Measurements from ENCODE around the gene SLC49A3. TPM values are rescaled to one million over a fixed set of nuclear protein-coding genes. Genes with fewer than 3 reads are reported as not detected.
A peak's percentile ranks its signal among the peaks of the same experiment; 100 is the strongest.

SLC49A3 gene
- total and polyA plus RNA-seq, 2 of the 8 experiments (the other 6 are each of a cell fraction or from before 2014, with no cell fraction given), result 5.0 to 8.8 TPM

DNA sequence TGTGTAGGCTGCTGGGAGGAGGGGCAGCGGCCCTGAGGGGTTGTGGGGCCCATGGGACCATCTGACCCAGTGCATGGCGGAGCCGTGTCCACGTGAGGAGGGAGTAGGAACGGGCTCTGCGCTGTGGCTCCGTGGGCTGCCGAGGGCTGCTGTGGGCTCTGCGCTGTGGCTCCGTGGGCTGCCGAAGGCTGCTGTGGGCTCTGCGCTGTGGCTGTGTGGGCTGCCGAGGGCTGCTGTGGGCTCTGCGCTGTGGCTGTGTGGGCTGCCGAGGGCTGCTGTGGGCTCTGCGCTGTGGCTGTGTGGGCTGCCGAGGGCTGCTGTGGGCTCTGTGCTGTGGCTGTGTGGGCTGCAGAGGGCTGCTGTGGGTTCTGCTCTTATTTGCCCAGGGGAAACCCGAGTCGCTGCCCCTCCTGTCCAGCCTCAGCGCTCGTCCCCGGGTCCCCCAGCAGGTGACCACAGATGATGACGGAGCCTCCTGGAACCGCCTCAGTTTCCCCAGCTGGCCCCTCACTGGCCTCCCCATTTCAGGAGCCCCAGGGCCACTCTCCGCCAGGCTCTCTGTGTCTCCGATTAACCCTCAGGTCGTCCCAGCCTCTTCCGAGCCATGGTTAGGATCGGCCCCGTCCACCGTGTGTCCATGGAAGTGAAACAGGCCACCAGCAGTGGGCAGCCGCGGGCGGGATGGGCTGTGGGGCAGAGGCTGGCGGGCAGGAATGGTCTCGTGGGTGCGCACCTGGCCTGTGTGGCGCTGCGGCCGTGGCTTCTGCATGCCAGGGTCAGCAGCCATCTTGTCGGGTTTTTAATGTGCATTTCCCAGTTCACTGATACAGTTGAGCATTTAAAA is 36.7 kb upstream of the SLC49A3 start:
- 95% methylated on average over 41 of the region's 41 CpGs; no CpG with 5 or more reads in 1 of the 2 experiments for WGBS, 2 experiments (ENCODE audit: extremely low coverage in 1 of 2, insufficient coverage in 1 of 2, insufficient read length in 1 of 2, insufficient replicate concordance in 2 of 2, low coverage in 1 of 2, low lambda C conversion rate in 2 of 2, missing lambda C conversion rate in 1 of 2)
- POLR2A ChIA-PET (ENCODE audit: partially characterized antibody), result interaction anchor here (1.3 to 1.4 kb wide), 2 partner anchors 38 to 41 kb away, joined by 3 read pairs; no protein-coding TSS in a partner anchor
- H3K27ac ChIP-seq (ENCODE audit: low read depth, low read length), result no peak overlapping the region
- no peak overlapping the region for H2BK15ac ChIP-seq (ENCODE audit: low read length)
- H3K79me1 ChIP-seq (ENCODE audit: low read depth, low read length), result peaks cover 20% of the 10 kb centered on the region
- TF ChIP-seq POU5F1 (IDR thresholded peaks at IDR 0.05; ENCODE audit: low read depth, low read length), result no peak
- 0 out of 2 replicates have a peak, but pooled peaks have one; percentile 10 for TF ChIP-seq YY1 (IDR thresholded peaks at IDR 0.05; ENCODE audit: low read depth, low read length)
- no peaks in the 10 kb centered on the region for H3K9me3 ChIP-seq (ENCODE audit: insufficient read depth in 2 of 2, low read depth in 1 of 2, low read length in 1 of 2)
- H3K4ac ChIP-seq (replicated peaks; ENCODE audit: insufficient read length, low read depth, low read length), result no peak overlapping the region
- no peak overlapping the region for H2BK12ac ChIP-seq (ENCODE audit: low read depth, low read length)
- H2AK5ac ChIP-seq (ENCODE audit: low read depth, low read length), result no peak overlapping the region
- no peak overlapping the region for H3K9ac ChIP-seq (replicated peaks in 1 of 4; ENCODE audit: extremely low read depth in 1 of 4, low read depth in 3 of 4, low read length in 3 of 4)
- no peak overlapping the region for H4K91ac ChIP-seq (replicated peaks; ENCODE audit: insufficient read length, low read length)
- H3K36me3 ChIP-seq (ENCODE audit: control insufficient read depth in 2 of 4, insufficient read depth in 4 of 4, low read length in 3 of 4), result peaks cover 0 to 9% (median 2%) of the 10 kb centered on the region in 4 experiments; a peak in 4 of 8 replicates
- no peak overlapping the region for H4K5ac ChIP-seq (ENCODE audit: insufficient read length, low read depth, low read length)
- H3K4me2 ChIP-seq (ENCODE audit: insufficient read depth in 1 of 2, low read depth in 2 of 2, low read length in 2 of 2), result no peak overlapping the region
- H3K18ac ChIP-seq (ENCODE audit: extremely low read depth, low read length), result no peak overlapping the region
- CTCF ChIA-PET (ENCODE audit: partially characterized antibody), result interaction anchor here (0.6 to 2.6 kb wide), 5 partner anchors 11 to 94 kb away, joined by 3 to 12 read pairs (median 4); no protein-coding TSS in a partner anchor
- H2AFZ ChIP-seq (ENCODE audit: low read length), result no peak overlapping the region
- H3K23me2 ChIP-seq (ENCODE audit: low read depth, low read length), result no peaks in the 10 kb centered on the region
- FAIRE-seq (no peak), DNase-seq (ENCODE audit: low read depth in 1 of 2, low spot score in 2 of 2) (no peak)
- no peak overlapping the region for H2BK5ac ChIP-seq (ENCODE audit: low read depth, low read length)
- H3K14ac ChIP-seq (ENCODE audit: insufficient read length), result no peak overlapping the region
- peak overlapping the region; percentile 57 for H4K8ac ChIP-seq (ENCODE audit: extremely low read depth, insufficient read depth, low read length)
- no peak overlapping the region for H3K56ac ChIP-seq (replicated peaks; ENCODE audit: insufficient read length, low read depth, low read length)
- H3K4me1 ChIP-seq (replicated peaks in 1 of 4; ENCODE audit: control insufficient read depth in 3 of 4, insufficient read depth in 4 of 4, low read length in 3 of 4), result no peaks in the 10 kb centered on the region
- H3K27me3 ChIP-seq (replicated peaks in 1 of 4; ENCODE audit: control insufficient read depth in 3 of 4, extremely low read depth in 1 of 4, insufficient read depth in 3 of 4, low read length in 3 of 4), result no peaks in the 10 kb centered on the region
- H2BK120ac ChIP-seq (replicated peaks; ENCODE audit: low read depth, low read length), result no peak overlapping the region
- no peak overlapping the region for H3K4me3 ChIP-seq (ENCODE audit: extremely low read depth in 1 of 4, insufficient read depth in 2 of 4, low read depth in 3 of 4, low read length in 4 of 4)
- H3K79me2 ChIP-seq (ENCODE audit: control insufficient read depth in 1 of 2, insufficient read depth in 2 of 2, low read length in 2 of 2), result peaks cover 3 to 65% of the 10 kb centered on the region in 2 experiments; a peak in 3 of 4 replicates
- H2BK20ac ChIP-seq (ENCODE audit: low read length), result no peak overlapping the region
- H3K23ac ChIP-seq (ENCODE audit: insufficient read length), result no peak overlapping the region
- H4K20me1 ChIP-seq (replicated peaks in 1 of 2; ENCODE audit: control insufficient read depth in 1 of 2, insufficient read depth in 2 of 2, low read length in 2 of 2), result peaks cover 29 to 41% of the 10 kb centered on the region in 2 experiments

Data from H1 (cell line).